ENCODE data around the gene PUS1.

PUS1 gene

GRCh38 chr12:131903270-131904255 lies 25.5 kb upstream of the PUS1 start:
- no peak for DNase-seq

GRCh38 chr12:131904346-131904745 lies 24.7 kb upstream of the PUS1 start:
- DNase-seq: no peak

DNA sequence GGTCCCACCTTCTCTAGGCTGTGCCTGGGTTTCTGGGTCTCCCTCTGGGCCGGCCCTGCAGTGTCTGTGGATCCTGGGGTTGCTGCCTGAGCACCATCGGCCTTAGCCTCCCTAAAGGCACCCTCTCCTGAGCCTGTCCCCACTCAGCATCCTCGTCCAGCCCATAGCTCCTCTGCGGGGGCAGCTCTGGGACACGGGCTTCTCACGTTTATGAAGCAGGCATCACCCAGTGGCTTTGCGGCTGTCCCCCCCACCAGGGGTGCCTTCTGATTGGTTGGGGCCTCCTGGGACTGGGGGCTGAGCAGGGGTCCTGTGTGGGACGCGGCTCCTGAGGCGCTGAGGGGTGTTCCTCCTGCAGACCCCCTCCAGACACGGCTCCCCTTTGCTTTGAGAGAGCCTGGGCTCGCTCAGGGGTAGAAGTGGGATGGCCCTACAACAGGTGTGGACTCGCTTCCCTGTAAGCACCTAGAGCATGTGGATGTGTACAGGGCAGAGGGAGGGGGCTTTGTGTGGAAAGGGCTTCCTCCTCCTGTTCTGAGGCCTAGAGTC lies 23.9 kb upstream of the PUS1 start:
- no peak for DNase-seq

GRCh38 chr12:131905630-131906091 lies 23.4 kb upstream of the PUS1 start:
- DNase-seq: no peak

DNA sequence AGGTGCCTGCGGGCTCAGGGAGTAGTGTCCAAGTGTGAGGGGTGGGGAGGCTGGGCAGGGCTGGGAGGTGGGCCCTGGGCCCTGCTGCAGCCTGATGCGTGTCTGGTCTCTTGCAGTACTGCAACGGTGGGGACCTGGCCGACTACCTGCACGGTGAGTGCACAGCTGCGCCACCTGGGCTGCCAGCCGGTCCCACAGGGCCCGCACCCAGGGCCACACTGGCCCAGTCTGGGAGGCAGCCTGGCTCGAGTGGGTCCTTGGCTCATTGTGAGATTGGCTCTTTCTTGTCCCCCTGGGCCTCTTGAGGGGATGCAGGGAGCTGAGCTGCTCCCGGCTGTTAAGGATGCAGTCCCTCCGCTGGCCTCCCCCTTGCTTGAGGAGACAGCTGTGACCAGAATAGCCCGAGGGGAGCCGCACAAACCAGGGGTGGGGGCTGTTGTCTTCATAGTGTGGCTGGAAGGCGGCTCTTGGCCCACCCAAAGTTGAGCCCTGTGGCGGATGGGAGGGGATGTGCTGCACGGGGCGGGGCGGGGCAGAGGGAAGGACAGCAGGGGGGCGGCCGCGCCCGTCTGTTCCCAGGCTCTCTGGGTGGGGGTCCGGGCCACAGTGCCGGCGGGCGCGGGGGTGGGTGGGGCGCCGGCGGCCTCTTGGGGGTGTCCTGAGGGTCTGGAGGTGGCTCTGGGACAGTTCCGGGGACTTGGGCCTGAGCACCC lies 21.5 kb upstream of the PUS1 start:
- DNase-seq: no peak

GRCh38 chr12:131908092-131909080 lies 20.7 kb upstream of the PUS1 start:
- DNase-seq: no peak

DNA sequence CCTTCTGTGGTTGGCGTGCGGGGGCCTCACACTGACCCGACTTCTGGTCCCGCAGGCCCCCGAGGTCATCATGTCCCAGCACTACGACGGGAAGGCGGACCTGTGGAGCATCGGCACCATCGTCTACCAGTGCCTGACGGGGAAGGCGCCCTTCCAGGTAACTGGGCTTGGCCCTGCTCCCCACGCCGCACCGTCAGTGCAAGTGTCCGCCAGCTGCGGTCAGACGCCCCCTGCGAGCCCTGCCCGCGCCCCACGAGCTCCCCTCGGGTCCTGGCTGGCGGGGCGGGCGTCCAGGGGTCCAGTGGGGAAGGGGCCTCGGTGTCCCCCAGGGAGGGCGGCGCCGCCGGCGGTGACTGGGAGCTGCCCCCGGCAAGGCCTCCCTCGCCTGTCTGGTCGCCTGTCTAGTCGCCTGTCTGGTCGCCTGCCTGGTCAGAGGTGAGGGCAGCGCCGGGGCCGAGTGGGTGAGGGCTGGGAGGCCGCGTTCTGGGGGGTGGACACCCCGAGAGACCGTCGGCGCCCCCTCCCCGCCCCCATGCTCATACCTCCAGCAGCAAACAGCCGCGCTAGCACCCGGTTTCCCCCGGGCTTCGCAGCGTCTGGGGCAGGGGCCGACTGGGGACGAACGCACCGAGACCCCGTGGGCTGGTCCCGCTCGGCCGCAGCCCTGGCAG lies 19.9 kb upstream of the PUS1 start:
- no peak for DNase-seq

DNA sequence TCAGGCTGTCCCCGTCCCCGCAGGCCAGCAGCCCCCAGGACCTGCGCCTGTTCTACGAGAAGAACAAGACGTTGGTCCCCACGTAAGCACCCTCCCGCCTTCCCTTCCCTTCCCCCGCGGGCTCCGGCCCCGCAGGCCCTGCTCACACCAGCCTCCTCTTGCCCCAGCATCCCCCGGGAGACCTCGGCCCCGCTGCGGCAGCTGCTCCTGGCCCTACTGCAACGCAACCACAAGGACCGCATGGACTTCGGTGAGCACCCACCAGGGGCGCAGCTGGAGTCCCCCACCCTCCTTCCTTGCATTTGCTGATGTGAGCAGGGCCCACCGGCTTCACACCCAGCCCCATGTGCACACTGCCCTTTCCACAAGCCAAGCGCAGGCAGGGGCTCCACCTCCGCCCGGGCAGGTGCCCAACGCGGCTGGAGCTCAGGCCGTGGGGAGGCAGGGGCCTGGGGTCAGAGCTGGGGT lies 19.3 kb upstream of the PUS1 start:
- DNase-seq: no peak

GRCh38 chr12:131910302-131911027 lies 18.6 kb upstream of the PUS1 start:
- no peak for DNase-seq

GRCh38 chr12:131911028-131911650 lies 17.9 kb upstream of the PUS1 start:
- no peak for DNase-seq

DNA sequence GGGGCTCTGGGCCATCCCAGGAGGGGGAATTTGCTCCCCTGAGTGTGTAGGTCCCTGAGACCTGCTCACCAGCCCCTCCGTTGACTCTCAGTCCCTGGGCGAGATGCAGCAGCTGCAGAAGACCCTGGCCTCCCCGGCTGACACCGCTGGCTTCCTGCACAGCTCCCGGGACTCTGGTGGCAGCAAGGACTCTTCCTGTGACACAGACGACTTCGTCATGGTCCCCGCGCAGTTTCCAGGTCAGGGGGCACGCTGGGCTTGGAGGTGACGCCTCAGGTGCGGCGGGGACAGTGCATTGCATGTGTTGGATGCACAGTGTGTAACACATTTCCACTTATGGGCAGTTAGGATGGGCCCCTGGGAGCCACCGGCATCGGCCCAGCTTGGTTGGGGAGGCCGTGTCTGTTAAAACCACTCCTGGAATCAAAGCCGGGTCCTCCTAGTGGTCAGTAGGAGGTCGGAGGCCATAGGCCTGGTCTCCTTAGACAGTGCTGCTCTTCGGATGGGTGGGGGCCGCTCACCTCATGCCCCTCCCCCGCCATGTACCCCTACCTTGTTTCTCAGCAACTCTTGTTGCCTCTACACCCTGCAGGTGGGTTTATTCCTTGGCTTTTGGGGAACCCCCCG lies 17.1 kb upstream of the PUS1 start:
- no peak for DNase-seq

- no peak for DNase-seq
Measured at GRCh38 chr12:131912518-131913274, 16.4 kb upstream of the PUS1 start.

- no peak for DNase-seq
Measured at GRCh38 chr12:131913666-131914065, 15.4 kb upstream of the PUS1 start.

GRCh38 chr12:131914179-131914702 lies 14.8 kb upstream of the PUS1 start:
- no peak for DNase-seq

DNA sequence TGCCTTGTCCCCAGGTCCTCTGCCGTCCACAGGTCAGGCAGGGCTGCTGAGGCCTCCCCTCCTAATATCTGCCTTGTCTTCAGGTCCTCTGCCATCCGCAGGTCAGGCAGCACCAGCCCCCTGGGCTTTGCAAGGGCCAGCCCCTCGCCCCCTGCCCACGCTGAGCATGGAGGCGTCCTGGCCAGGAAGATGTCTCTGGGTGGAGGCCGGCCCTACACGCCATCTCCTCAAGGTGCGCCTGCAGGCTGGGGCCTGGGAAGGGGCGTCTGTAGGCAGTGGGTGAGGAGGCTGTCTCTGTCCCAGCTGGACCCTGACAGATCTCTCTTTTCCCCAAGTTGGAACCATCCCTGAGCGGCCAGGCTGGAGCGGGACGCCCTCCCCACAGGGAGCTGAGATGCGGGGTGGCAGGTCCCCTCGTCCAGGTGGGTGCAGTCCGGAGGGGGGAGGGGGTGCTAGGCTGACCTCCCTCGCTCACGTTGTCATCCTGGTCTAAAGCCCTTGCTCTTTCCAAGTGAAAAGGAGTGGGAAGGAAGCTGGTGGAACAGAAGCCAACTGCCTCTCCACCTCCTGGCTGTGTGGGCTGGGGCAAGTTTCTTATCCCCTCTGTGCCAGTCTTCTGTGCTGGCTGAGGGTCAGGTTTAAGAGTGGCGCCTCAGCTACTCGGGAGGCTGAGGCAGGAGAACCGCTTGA lies 13.9 kb upstream of the PUS1 start:
- DNase-seq: no peak

DNA sequence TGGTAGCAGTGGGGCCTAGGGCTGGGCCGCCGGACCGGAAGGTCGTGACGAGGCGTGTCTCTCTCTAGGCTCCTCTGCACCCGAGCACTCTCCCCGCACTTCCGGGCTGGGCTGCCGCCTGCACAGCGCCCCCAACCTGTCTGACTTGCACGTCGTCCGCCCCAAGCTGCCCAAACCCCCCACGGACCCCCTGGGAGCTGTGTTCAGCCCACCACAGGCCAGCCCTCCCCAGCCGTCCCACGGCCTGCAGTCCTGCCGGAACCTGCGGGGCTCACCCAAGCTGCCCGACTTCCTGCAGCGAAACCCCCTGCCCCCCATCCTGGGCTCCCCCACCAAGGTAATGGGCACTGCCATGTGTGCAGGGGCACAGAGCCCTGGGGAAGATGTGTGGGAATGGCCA lies 13.3 kb upstream of the PUS1 start:
- DNase-seq: no peak

DNA sequence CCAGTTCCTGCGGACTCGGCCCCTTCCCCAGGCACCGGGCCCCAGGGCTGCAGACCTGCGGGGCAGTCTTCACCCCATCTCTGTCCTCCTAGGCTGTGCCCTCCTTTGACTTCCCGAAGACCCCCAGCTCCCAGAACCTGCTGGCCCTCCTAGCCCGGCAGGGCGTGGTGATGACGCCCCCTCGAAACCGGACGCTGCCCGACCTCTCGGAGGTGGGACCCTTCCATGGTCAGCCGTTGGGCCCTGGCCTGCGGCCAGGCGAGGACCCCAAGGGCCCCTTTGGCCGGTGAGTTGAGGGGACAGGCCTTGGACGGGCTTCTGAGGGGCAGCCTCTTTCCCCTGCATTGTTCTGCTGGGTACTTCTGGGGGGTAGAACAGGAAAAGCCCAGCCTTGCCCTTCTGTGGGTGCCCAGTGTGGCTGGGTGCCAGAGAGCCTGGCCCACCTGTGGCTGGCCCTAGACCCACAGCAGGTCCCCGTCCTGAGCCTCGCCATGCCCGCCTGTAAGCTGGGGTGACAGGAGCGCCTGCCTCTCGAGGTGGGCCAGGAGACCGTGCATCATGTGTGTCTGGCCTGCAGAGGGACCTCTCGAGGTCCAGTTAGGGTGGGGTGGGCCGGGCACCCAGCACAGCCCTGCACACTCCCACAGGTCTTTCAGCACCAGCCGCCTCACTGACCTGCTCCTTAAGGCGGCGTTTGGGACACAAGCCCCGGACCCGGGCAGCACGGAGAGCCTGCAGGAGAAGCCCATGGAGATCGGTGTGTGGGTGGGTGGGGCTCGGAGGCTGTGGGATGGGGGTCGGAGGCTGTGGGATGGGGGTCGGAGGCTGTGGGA lies 12.6 kb upstream of the PUS1 start:
- no peak for DNase-seq
